HUES48 (cell line): ENCODE data around the gene MBOAT7.
"Not testable (repeated sequence)": the region's sequence is repeated elsewhere in the genome, so short reads cannot be mapped to it uniquely, and the experiment has no call there.

Experiments used
- H3K27ac ChIP-seq: one replicate; pipeline ENCODE4 v1.7.0; 2013; ENCODE audit warnings: low read depth, low read length, inconsistent platforms
- H3K27me3 ChIP-seq: 2 replicates; pipeline ENCODE4 v1.6.1; 2013; ENCODE audit warnings: mild to moderate bottlenecking, low read length; ENCODE audit not compliant: control insufficient read depth, insufficient read depth
- H3K36me3 ChIP-seq: 2 replicates; pipeline ENCODE4 v1.6.1; 2013; ENCODE audit warnings: low read length; ENCODE audit not compliant: control insufficient read depth, insufficient read depth
- H3K4me1 ChIP-seq: 2 replicates; pipeline ENCODE4 v1.6.1; 2013; ENCODE audit warnings: mild to moderate bottlenecking, low read length; ENCODE audit not compliant: control insufficient read depth, insufficient read depth
- H3K4me3 ChIP-seq: 2 replicates; pipeline ENCODE4 v1.5.1; 2013; ENCODE audit warnings: mild to moderate bottlenecking, low read depth, low read length
- H3K9ac ChIP-seq: 2 replicates; pipeline ENCODE4 v1.6.1; 2013; ENCODE audit warnings: mild to moderate bottlenecking, low read depth, low read length, moderate library complexity
- H3K9me3 ChIP-seq: 2 replicates; pipeline ENCODE4 v1.6.1; 2013; ENCODE audit warnings: low read length; ENCODE audit not compliant: control insufficient read depth, insufficient read depth

MBOAT7 gene

DNA sequence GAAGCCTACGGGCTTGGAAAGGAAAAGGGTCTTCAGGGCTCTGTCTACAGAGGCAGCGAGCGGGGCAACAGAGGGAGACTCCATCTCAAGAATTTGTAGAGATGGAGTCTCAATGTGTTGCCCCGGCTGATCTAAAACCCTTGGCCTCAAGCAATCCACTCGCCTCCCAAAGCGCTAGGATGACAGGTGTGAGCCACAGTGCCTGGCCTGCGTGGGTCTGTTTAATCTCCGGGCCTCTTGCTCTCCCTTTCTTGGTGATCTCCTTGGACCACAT, 19.3 kb upstream of the MBOAT7 start:
- Histone ChIP-seq H3K27me3 (no peaks in the 10 kb centered on the region), H3K9me3 (no peaks in the 10 kb centered on the region), H3K27ac (peak overlapping the region; percentile 72), H3K4me1 (peaks cover 13% of the 10 kb centered on the region; the same call in 1 of the 2 replicates), H3K9ac (no peak overlapping the region), H3K36me3 (peaks cover 49% of the 10 kb centered on the region), H3K4me3 (no peak overlapping the region)

- Histone ChIP-seq H3K9ac (peak overlapping the region; percentile 0; the same call in 1 of the 2 replicates), H3K9me3 (no peaks in the 10 kb centered on the region), H3K27ac (peak overlapping the region; percentile 72), H3K27me3 (no peaks in the 10 kb centered on the region), H3K4me1 (peaks cover 16% of the 10 kb centered on the region), H3K4me3 (no peak overlapping the region), H3K36me3 (peaks cover 55% of the 10 kb centered on the region)
Observed at GRCh38 chr19:54207983-54208783, 18.8 kb upstream of the MBOAT7 start.

DNA sequence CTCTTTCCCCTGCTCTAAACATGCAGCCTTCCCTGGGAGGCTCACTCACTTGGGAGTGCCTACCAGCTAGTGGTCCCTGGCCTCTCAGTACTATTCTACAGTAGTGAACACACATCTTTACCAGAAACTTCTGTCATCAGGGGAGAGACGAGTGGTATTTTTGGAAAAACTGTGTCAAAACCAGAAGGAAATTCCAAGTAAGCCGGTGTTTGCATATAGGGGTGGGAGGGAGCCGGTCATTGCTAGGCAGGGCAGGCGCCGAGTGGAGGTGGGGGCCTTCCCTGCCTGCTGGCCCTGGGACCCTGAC, 18.2 kb upstream of the MBOAT7 start:
- peaks cover 22% of the 10 kb centered on the region for H3K4me1 ChIP-seq
- no peaks in the 10 kb centered on the region for H3K27me3 ChIP-seq
- peaks cover 60% of the 10 kb centered on the region for H3K36me3 ChIP-seq
- no peaks in the 10 kb centered on the region for H3K9me3 ChIP-seq
- peak overlapping the region; percentile 72 for H3K27ac ChIP-seq
- peak overlapping the region; percentile 0; the same call in 1 of the 2 replicates for H3K9ac ChIP-seq
- H3K4me3 ChIP-seq: no peak overlapping the region

DNA sequence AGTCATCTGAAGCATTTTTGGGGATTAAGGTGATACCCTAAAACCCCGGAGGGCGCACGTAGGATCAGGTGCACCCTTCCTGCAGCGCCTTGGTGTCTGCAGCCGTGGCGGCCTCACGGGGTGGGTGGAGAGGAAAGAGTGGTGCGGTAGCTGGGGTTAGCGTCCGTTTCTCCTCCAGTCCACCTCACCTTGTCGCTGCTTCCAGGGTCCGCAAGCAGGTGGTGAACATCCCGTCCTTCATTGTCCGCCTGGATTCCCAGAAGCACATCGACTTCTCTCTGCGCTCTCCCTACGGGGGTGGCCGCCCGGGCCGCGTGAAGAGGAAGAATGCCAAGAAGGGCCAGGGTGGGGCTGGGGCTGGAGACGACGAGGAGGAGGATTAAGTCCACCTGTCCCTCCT, 17.8 kb upstream of the MBOAT7 start:
- H3K27me3 ChIP-seq, H3K4me3 ChIP-seq, H3K9ac ChIP-seq, H3K27ac ChIP-seq, H3K9me3 ChIP-seq: not testable (repeated sequence)
- Histone ChIP-seq H3K4me1 (peaks cover 26% of the 10 kb centered on the region), H3K36me3 (peaks cover 65% of the 10 kb centered on the region)

DNA sequence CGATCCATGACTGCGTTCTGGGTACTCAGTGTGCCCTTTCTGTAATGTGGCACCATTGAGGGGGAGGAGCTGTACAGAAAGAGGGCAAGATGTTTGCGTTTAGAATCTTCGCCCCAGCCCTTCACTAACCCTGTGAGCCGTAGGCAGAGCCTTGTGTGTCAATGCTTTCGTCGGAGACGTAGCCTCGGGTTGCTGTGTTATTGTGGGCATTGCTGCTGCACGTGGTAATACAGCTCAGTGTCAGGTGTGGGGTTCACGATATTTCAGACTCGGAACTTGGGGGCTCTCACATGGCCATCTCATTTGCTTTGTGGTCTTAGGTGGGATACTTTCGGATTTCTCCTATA, 17.4 kb upstream of the MBOAT7 start:
- Histone ChIP-seq H3K9me3 (no peaks in the 10 kb centered on the region), H3K36me3 (peaks cover 69% of the 10 kb centered on the region), H3K27ac (peak overlapping the region; percentile 16), H3K27me3 (no peaks in the 10 kb centered on the region), H3K4me1 (peaks cover 28% of the 10 kb centered on the region), H3K4me3 (no peak overlapping the region), H3K9ac (no peak overlapping the region)

GRCh38 chr19:54206030-54206830, 16.9 kb upstream of the MBOAT7 start:
- Histone ChIP-seq H3K36me3 (peaks cover 74% of the 10 kb centered on the region), H3K27me3 (no peaks in the 10 kb centered on the region), H3K4me1 (peaks cover 28% of the 10 kb centered on the region), H3K9me3 (no peaks in the 10 kb centered on the region), H3K27ac (peak overlapping the region; percentile 16), H3K9ac (no peak overlapping the region), H3K4me3 (no peak overlapping the region)

GRCh38 chr19:54204767-54205468, 15.5 kb upstream of the MBOAT7 start:
- H3K27ac ChIP-seq: peak overlapping the region; percentile 39
- H3K36me3 ChIP-seq: peaks cover 73% of the 10 kb centered on the region
- peak overlapping the region; percentile 30 for H3K9ac ChIP-seq
- H3K27me3 ChIP-seq: no peaks in the 10 kb centered on the region
- no peaks in the 10 kb centered on the region for H3K9me3 ChIP-seq
- peaks cover 28% of the 10 kb centered on the region for H3K4me1 ChIP-seq
- H3K4me3 ChIP-seq: no peak overlapping the region; the same call in 1 of the 2 replicates

GRCh38 chr19:54203151-54203611, 13.8 kb upstream of the MBOAT7 start:
- Histone ChIP-seq H3K4me3 (peak overlapping the region; percentile 89), H3K27me3 (no peaks in the 10 kb centered on the region), H3K9ac (peak overlapping the region; percentile 99), H3K4me1 (peaks cover 28% of the 10 kb centered on the region), H3K27ac (peak overlapping the region; percentile 54), H3K36me3 (peaks cover 73% of the 10 kb centered on the region), H3K9me3 (no peaks in the 10 kb centered on the region)

GRCh38 chr19:54201980-54202379, 12.6 kb upstream of the MBOAT7 start:
- Histone ChIP-seq H3K27ac (peak overlapping the region; percentile 95), H3K36me3 (peaks cover 66% of the 10 kb centered on the region)

GRCh38 chr19:54201172-54201701, 11.9 kb upstream of the MBOAT7 start:
- peaks cover 28% of the 10 kb centered on the region for H3K4me1 ChIP-seq
- H3K9ac ChIP-seq: peak overlapping the region; percentile 99
- no peaks in the 10 kb centered on the region for H3K9me3 ChIP-seq
- no peaks in the 10 kb centered on the region for H3K27me3 ChIP-seq
- peaks cover 64% of the 10 kb centered on the region for H3K36me3 ChIP-seq
- H3K4me3 ChIP-seq: peak overlapping the region; percentile 89
- H3K27ac ChIP-seq: peak overlapping the region; percentile 95

More at GRCh38 chr19:54201980-54202379, 12.6 kb upstream of the MBOAT7 start:
- Histone ChIP-seq H3K9ac (peak overlapping the region; percentile 99), H3K27me3 (no peaks in the 10 kb centered on the region), H3K4me3 (peak overlapping the region; percentile 89), H3K9me3 (no peaks in the 10 kb centered on the region), H3K4me1 (peaks cover 28% of the 10 kb centered on the region)
